Heart right ventricle (tissue), 16 donors: ENCODE results near the gene COL16A1. TPM values are rescaled to one million over a fixed set of nuclear protein-coding genes. Genes with fewer than 3 reads are reported as not detected.

Experiments
- ATAC-seq, 8 donors: fragments of 200-7000 bp; cut with Tn5 transposase; one replicate each; pipeline ENCODE4 v1.9.1; 2020; ENCODE audit warnings: mild to moderate bottlenecking in 8 of 8, moderate library complexity in 8 of 8, moderate number of reproducible peaks in 1 of 8
- DNase-seq, 2 donors: peaks; one replicate each; pipeline ENCODE4 v3.0.0-alpha.2; 2020
- H3K27ac ChIP-seq, 10 donors: fragments of 200-600 bp; sonication (generic) in 2 of 10; one replicate each; pipeline versions ENCODE4 v1.5.0 to v1.8.0; 2020 to 2022; ENCODE audit warnings: mild to moderate bottlenecking in 3 of 10
- H3K27me3 ChIP-seq, 7 donors: fragments of 200-600 bp; one replicate each; pipeline ENCODE4 v1.8.0; 2021 to 2022; ENCODE audit warnings: mild to moderate bottlenecking in 2 of 7
- H3K36me3 ChIP-seq, 9 donors: fragments of 200-600 bp; sonication (generic) in 1 of 9; one replicate each; pipeline versions ENCODE4 v1.5.0 to v1.8.0; 2020 to 2022; ENCODE audit warnings: mild to moderate bottlenecking in 2 of 9
- H3K4me1 ChIP-seq, 9 donors: fragments of 200-600 bp; sonication (generic) in 1 of 9; one replicate each; pipeline versions ENCODE4 v1.5.0 to v1.8.0; 2020 to 2022; ENCODE audit warnings: mild to moderate bottlenecking in 4 of 9
- H3K4me3 ChIP-seq, 10 donors: fragments of 200-600 bp; sonication (generic) in 2 of 10; one replicate each; pipeline versions ENCODE4 v1.5.0 to v1.8.0; 2020 to 2022; ENCODE audit warnings: mild to moderate bottlenecking in 7 of 10, moderate library complexity in 2 of 10
- H3K9me3 ChIP-seq, 11 donors: fragments of 200-600 bp in 10 of 11; sonication (generic) in 2 of 11; one replicate each; pipeline versions ENCODE4 v1.5.0 to v1.8.0; 2013 to 2022; ENCODE audit warnings: mild to moderate bottlenecking in 2 of 11, control low read depth in 1 of 11, moderate library complexity in 1 of 11
- CTCF ChIP-seq, 9 donors: fragments of 200-600 bp; sonication (generic) in 2 of 9; IDR thresholded peaks; one replicate each; pipeline versions ENCODE4 v1.5.0 to v1.8.0; 2021 to 2022; ENCODE audit warnings: antibody characterized with exemption in 9 of 9, mild to moderate bottlenecking in 5 of 9, moderate library complexity in 1 of 9
- WGBS, 2 donors: extraction: QIAGEN DNeasy Blood & Tissue Kit; methylation state at CpG; one replicate each; pipeline ENCODE4 v1.1.7; 2013; ENCODE audit warnings: inconsistent platforms in 1 of 2; 5-methylcytosine and 5-hydroxymethylcytosine counted together
- intact Hi-C, 10 donors: fragments of 100-400 bp; cut with DNase I; formaldehyde crosslinking; loops; one replicate each; pipeline versions ENCODE4 v1.11.1 to v1.14.2; 2022
- polyA plus RNA-seq, 2 donors: library from polyadenylated mRNA; stranded (reverse); fragments of 200-250 nt; gene quantifications; one replicate each; pipeline ENCODE4 v1.2.3, GENCODE V29; 2013
- total RNA-seq, 10 donors: library from RNA; stranded (reverse); fragmentation: NEBNext Ultra II Directional in 3 of 10; extraction: Animal tissue kit (Norgen Biotek cat#: 25700) in 3 of 10; gene quantifications; one replicate each; pipeline versions ENCODE4 v1.2.1 to v1.2.4, GENCODE V29; 2021 to 2023
- donor health status: Arrhythmogenic right ventricular cardiomyopathy.
- donor health status: ischemic (EF 13 %, LVEDD 7.1; RV severe dilation, severe dysfunction).
- donor health status: healthy with polysubstance abuse.
- donor health status: DM: no; HTN: yes; CAD: no.
- donor health status: DM: no; HTN: no; CAD: no.
- donor health status: ischemic (EF 25% LVEDD 6.9; RV normal size, moderate dysfunction).
- donor health status: ischemic (EF 25% LVEDD 5.7; RV mildly dilated, moderate dysfunction).
- donor health status: healthy.
- donor health status: DM: yes; HTN: yes; CAD: no.
- donor health status: Ischemic cardiomyopathy.
- donor health status: ischemic (EF 35%, LVEDD 5.7; RV mildly dilated, moderate dysfunction).
- donor health status: nonischemic (EF 11% LVEDD 7.7; RV severe dilation, severe dysfunction).
- donor health status: DM: yes; HTN: yes; CAD: no.
- donor health status: PGD.
- donor health status: ischemic (EF 29% LVEDD 5.4; RV normal size, mild dysfunction).
- donor health status: nonischemic (EF 23%, LVEDD 6.1; RV moderate dilation, normal function).

Gene COL16A1
- total and polyA plus RNA-seq, 12 donors: 7.4 to 35.3 (median 16.6) TPM

GRCh38 chr1:31645274-31645568, 58.6 kb downstream of the COL16A1 start:
- ATAC-seq: no peak
- intact Hi-C loops: loop anchor here in 1 of 10 donors (5.0 kb wide), 1 partner anchor 73 kb away; no protein-coding TSS in a partner anchor
- 0 to 1% methylated on average over 11 of the region's 11 CpGs for WGBS, 2 donors
- no peaks in the 10 kb centered on the region for H3K9me3 ChIP-seq
- peak in 1 of 2 donors; percentile 79 for DNase-seq
- H3K4me3 ChIP-seq: peak overlapping the region; percentile 64 to 100 (median 87)
- H3K36me3 ChIP-seq: peaks cover 0 to 4% (median 0%) of the 10 kb centered on the region in 9 donors
- TF ChIP-seq CTCF (IDR thresholded peaks at IDR 0.05): no peak
- H3K27me3 ChIP-seq: no peaks in the 10 kb centered on the region
- H3K4me1 ChIP-seq: peaks cover 22 to 87% (median 68%) of the 10 kb centered on the region in 9 donors
- peak overlapping the region; percentile 92 to 100 (median 98) for H3K27ac ChIP-seq

GRCh38 chr1:31644560-31645273, 59.1 kb downstream of the COL16A1 start, which contains the start of gene PEF1:
PEF1 (minus strand) TSS chr1:31644876; CDS start chr1:31644864, 12 bp downstream.
- peak; percentile 99 for DNase-seq
- Histone ChIP-seq H3K4me1 (peaks cover 22 to 87% (median 65%) of the 10 kb centered on the region in 9 donors), H3K4me3 (peak within 1 kb of the TSS; percentile 64 to 100 (median 87)), H3K27ac (peak within 1 kb of the TSS; percentile 92 to 100 (median 98)), H3K9me3 (no peaks in the 10 kb centered on the region), H3K27me3 (no peaks in the 10 kb centered on the region), H3K36me3 (peaks cover 0 to 8% (median 0%) of the 10 kb centered on the region in 9 donors)
- peak; percentile 94 to 97 (median 96) for ATAC-seq
- WGBS, 2 donors: 0 to 1% methylated on average over 56 of the region's 56 CpGs
- intact Hi-C loops: loop anchor here in 1 of 10 donors (5.0 kb wide), 1 partner anchor 72 kb away; no protein-coding TSS in a partner anchor
- TF ChIP-seq CTCF (IDR thresholded peaks at IDR 0.05): no peak

GRCh38 chr1:31643976-31644559, 59.7 kb downstream of the COL16A1 start:
- no peak for TF ChIP-seq CTCF (IDR thresholded peaks at IDR 0.05)
- H3K9me3 ChIP-seq: no peaks in the 10 kb centered on the region
- H3K4me1 ChIP-seq: peaks cover 22 to 87% (median 67%) of the 10 kb centered on the region in 9 donors
- ATAC-seq: peak in 2 of 8 donors; percentile 52 to 72
- WGBS, 2 donors: 4 to 5% methylated on average over 18 of the region's 18 CpGs
- intact Hi-C loops: no loop called here
- H3K4me3 ChIP-seq: peak overlapping the region; percentile 64 to 100 (median 87)
- H3K36me3 ChIP-seq: peaks cover 0 to 14% (median 0%) of the 10 kb centered on the region in 9 donors
- H3K27ac ChIP-seq: peak overlapping the region; percentile 92 to 100 (median 98)
- no peaks in the 10 kb centered on the region for H3K27me3 ChIP-seq
- DNase-seq: no peak

- Histone ChIP-seq H3K4me1 (peaks cover 20 to 86% (median 69%) of the 10 kb centered on the region in 9 donors), H3K9me3 (no peaks in the 10 kb centered on the region), H3K36me3 (peaks cover 0 to 14% (median 0%) of the 10 kb centered on the region in 9 donors), H3K27ac (peak overlapping the region in 5 of 10 donors; percentile 4 to 98 (median 29)), H3K27me3 (no peaks in the 10 kb centered on the region), H3K4me3 (no peak overlapping the region)
- intact Hi-C loops: no loop called here
- 92 to 95% methylated on average over 3 of the region's 3 CpGs for WGBS, 2 donors
- ATAC-seq (no peak), DNase-seq (no peak)
- no peak for TF ChIP-seq CTCF (IDR thresholded peaks at IDR 0.05)
Observed at GRCh38 chr1:31642897-31643296, 60.9 kb downstream of the COL16A1 start.
